Measurements from ENCODE around the gene BHLHA15.

- no peak for TF ChIP-seq CTCF (IDR thresholded peaks at IDR 0.05; ENCODE audit: insufficient read depth, low read length, poor library complexity, severe bottlenecking)
- TF ChIP-seq EZH2phosphoT487 (conservative IDR thresholded peaks at IDR 0.05; ENCODE audit: low read length) = no peak
Observed at GRCh38 chr7:98187138-98187502, 24.1 kb upstream of the BHLHA15 start.
